SU-DHL-6 (cell line): ENCODE data around the gene CDC20B.

Experiments used
- H2AFZ ChIP-seq: fragments of 200-600 bp; sonication (generic); 2 replicates; pipeline ENCODE4 v1.6.1; 2014; ENCODE audit warnings: low read depth, mild to moderate bottlenecking, moderate library complexity, mixed read lengths, antibody characterized with exemption, low read length; ENCODE audit not compliant: severe bottlenecking
- H3F3A ChIP-seq: fragments of 200-600 bp; shearing (Covaris generic); 2 replicates; pipeline ENCODE4 v1.6.0; 2016; ENCODE audit warnings: antibody characterized with exemption, mild to moderate bottlenecking; ENCODE audit not compliant: insufficient read depth
- H3K27ac ChIP-seq: fragments of 200-600 bp; sonication (generic); 2 replicates; pipeline ENCODE4 v1.5.1; 2016; ENCODE audit warnings: low read depth, mild to moderate bottlenecking, low read length, moderate library complexity, mixed read lengths
- H3K27me3 ChIP-seq: fragments of 200-600 bp; sonication (generic), shearing (Covaris generic); 2 replicates; pipeline ENCODE4 v1.6.0; 2014; ENCODE audit warnings: mild to moderate bottlenecking, low read length
- H3K36me3 ChIP-seq: fragments of 200-600 bp; sonication (generic); 2 replicates; pipeline ENCODE4 v1.6.1; 2014; ENCODE audit warnings: mild to moderate bottlenecking, low read length, mixed read lengths
- H3K4me2 ChIP-seq: fragments of 300-600, 200-600 bp; shearing (Covaris generic), sonication (generic); 2 replicates; pipeline ENCODE4 v1.6.0; 2014; ENCODE audit warnings: low read length, low read depth, mild to moderate bottlenecking; ENCODE audit not compliant: poor library complexity, severe bottlenecking
- H3K4me3 ChIP-seq: fragments of 200-600 bp; sonication (generic); 2 replicates; pipeline ENCODE4 v1.5.1; 2014; ENCODE audit warnings: antibody characterized with exemption, low read length, mild to moderate bottlenecking, mixed read lengths; ENCODE audit not compliant: insufficient read depth, poor library complexity, severe bottlenecking
- H3K79me2 ChIP-seq: fragments of 200-600 bp; sonication (generic); 2 replicates; pipeline ENCODE4 v1.6.1; 2014; ENCODE audit warnings: mild to moderate bottlenecking, low read length, moderate library complexity; ENCODE audit not compliant: insufficient read depth
- H3K9ac ChIP-seq: fragments of 200-600 bp; sonication (generic); 2 replicates; pipeline ENCODE4 v1.7.0; 2014; ENCODE audit warnings: mild to moderate bottlenecking, low read length
- H3K9me2 ChIP-seq: fragments of 200-600 bp; sonication (generic); replicated peaks from 2 replicates; pipeline ENCODE4 v1.6.1; 2014; ENCODE audit warnings: low read length; ENCODE audit not compliant: insufficient read depth
- H3K9me3 ChIP-seq: fragments of 200-600 bp; sonication (generic); 2 replicates; pipeline ENCODE4 v1.6.1; 2014; ENCODE audit warnings: low read length, mixed read lengths; ENCODE audit not compliant: insufficient read depth
- H4K20me1 ChIP-seq: fragments of 200-600 bp; sonication (generic); 2 replicates; pipeline ENCODE4 v1.6.1; 2014; ENCODE audit warnings: low read depth, mild to moderate bottlenecking, antibody characterized with exemption, low read length, moderate library complexity, mixed read lengths
- EZH2phosphoT487 ChIP-seq: fragments of 200-600 bp; sonication (generic), shearing (Covaris generic); conservative IDR thresholded peaks from 2 replicates; pipeline ENCODE4 v1.6.1; 2018; ENCODE audit warnings: mild to moderate bottlenecking, antibody characterized with exemption, low read length, moderate library complexity, mixed read lengths
- TF ChIP-seq, protein P1 (sequence below): fragments of 200-600 bp; sonication (generic); IDR thresholded peaks from one replicate; pipeline ENCODE4 v1.5.1; 2017; ENCODE audit warnings: antibody characterized with exemption, mild to moderate bottlenecking, low read length, moderate library complexity; ENCODE audit not compliant: insufficient read depth, poor library complexity, severe bottlenecking

CDC20B gene

DNA sequence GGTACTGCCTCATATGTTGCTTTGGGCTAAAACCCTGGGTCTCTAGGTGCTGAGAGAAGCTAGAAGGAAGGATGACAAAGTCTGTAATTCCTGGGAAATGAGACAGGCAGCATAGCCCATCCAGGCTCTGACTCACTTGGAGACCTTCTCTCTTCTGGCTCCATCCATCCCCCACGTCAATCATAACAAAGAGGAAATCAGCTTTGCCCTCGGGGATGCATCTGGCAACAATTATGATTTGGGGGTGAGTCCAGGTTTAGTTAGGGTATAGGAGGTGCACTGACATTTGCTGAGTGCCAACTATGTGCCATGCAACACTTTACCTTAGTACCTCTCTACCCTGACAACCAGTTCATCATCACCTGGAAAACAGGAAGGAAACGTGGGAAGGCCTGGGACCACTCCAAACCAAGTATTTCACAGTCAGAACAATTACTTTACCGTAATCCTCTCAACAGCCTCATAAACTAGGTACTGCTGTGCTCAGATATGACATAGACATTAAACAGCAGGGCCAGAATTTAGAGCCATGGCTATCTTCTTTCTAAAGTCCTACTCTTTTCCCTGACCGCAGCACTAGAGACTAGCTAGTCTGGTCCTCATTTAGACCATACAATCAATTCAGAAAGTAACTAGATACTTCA, 109.6 kb downstream of the CDC20B start:
- Histone ChIP-seq H3K27ac (no peak overlapping the region), H3K4me2 (no peak overlapping the region), H3K9ac (no peak overlapping the region), H2AFZ (no peak overlapping the region), H3F3A (no peaks in the 10 kb centered on the region), H3K36me3 (no peaks in the 10 kb centered on the region), H3K4me3 (no peak overlapping the region), H3K79me2 (no peaks in the 10 kb centered on the region), H3K9me2 (no peaks in the 10 kb centered on the region), H3K9me3 (no peaks in the 10 kb centered on the region), H4K20me1 (no peaks in the 10 kb centered on the region), H3K27me3 (no peaks in the 10 kb centered on the region)
- no peak for TF ChIP-seq EZH2phosphoT487
- TF ChIP-seq, protein P1, sequence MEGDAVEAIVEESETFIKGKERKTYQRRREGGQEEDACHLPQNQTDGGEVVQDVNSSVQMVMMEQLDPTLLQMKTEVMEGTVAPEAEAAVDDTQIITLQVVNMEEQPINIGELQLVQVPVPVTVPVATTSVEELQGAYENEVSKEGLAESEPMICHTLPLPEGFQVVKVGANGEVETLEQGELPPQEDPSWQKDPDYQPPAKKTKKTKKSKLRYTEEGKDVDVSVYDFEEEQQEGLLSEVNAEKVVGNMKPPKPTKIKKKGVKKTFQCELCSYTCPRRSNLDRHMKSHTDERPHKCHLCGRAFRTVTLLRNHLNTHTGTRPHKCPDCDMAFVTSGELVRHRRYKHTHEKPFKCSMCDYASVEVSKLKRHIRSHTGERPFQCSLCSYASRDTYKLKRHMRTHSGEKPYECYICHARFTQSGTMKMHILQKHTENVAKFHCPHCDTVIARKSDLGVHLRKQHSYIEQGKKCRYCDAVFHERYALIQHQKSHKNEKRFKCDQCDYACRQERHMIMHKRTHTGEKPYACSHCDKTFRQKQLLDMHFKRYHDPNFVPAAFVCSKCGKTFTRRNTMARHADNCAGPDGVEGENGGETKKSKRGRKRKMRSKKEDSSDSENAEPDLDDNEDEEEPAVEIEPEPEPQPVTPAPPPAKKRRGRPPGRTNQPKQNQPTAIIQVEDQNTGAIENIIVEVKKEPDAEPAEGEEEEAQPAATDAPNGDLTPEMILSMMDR, result no peak
